Neural cell (in vitro differentiated cells): ENCODE data around the gene CAMK2N2. TPM values are rescaled to one million over a fixed set of nuclear protein-coding genes. Genes with fewer than 3 reads are reported as not detected.

Experiments used
- polyA plus RNA-seq: library from polyadenylated mRNA; depleted of rRNA; stranded (reverse); fragments of >200 nt; gene quantifications from 2 replicates; pipeline ENCODE4 v1.2.3, GENCODE V29; 2014
- small RNA-seq, 3 experiments: library from RNA; depleted of rRNA; stranded (forward); fragments of <200 nt; gene quantifications; one replicate each; pipeline ENCODE3, GENCODE V24; 2012

CAMK2N2 gene
- polyA plus RNA-seq, 1 donor from 2014 or later = 2.8 TPM

Small RNA genes lying within 50 kb of the gene (small RNA-seq; reads per million reads assigned to genes)
- gene MIR1224 = 0 to 0.76 (median 0) reads per million in 3 experiments

Other genes starting within 250 kb of the CAMK2N2 start
- 227 and 237 TPM in 2 replicates for gene ABCC5, start 243.7 kb downstream of the CAMK2N2 start, polyA plus RNA-seq
- not detected in 2 replicates for gene HTR3D, start 229.8 kb downstream of the CAMK2N2 start, polyA plus RNA-seq
- gene HTR3C, start 208.5 kb downstream of the CAMK2N2 start, polyA plus RNA-seq = not detected in 2 replicates
- not detected in 2 replicates for gene HTR3E, start 164.5 kb downstream of the CAMK2N2 start, polyA plus RNA-seq
- 109 and 112 TPM in 2 replicates for gene EIF2B5, start 126.2 kb downstream of the CAMK2N2 start, polyA plus RNA-seq
- 78.9 and 95.1 TPM in 2 replicates for gene DVL3, start 106.2 kb downstream of the CAMK2N2 start, polyA plus RNA-seq
- gene AP2M1, start 86.7 kb downstream of the CAMK2N2 start, polyA plus RNA-seq = 551 and 561 TPM in 2 replicates
- gene ABCF3, start 75.4 kb downstream of the CAMK2N2 start, polyA plus RNA-seq = 40.3 and 52.6 TPM in 2 replicates
- gene VWA5B2, start 32.0 kb downstream of the CAMK2N2 start, polyA plus RNA-seq = 0.33 and 0.34 TPM in 2 replicates
- 10.8 and 13.5 TPM in 2 replicates for gene ALG3, start 12.6 kb downstream of the CAMK2N2 start, polyA plus RNA-seq
- gene EEF1AKMT4, start 11.9 kb downstream of the CAMK2N2 start, polyA plus RNA-seq = 1.6 and 1.8 TPM in 2 replicates
- 0.22 and 0.42 TPM in 2 replicates for gene ECE2, start 14.5 kb upstream of the CAMK2N2 start, polyA plus RNA-seq
- 319 and 363 TPM in 2 replicates for gene PSMD2, start 37.7 kb upstream of the CAMK2N2 start, polyA plus RNA-seq
- gene EIF4G1, start 53.1 kb upstream of the CAMK2N2 start, polyA plus RNA-seq = 66.9 and 80.0 TPM in 2 replicates
- 141 and 154 TPM in 2 replicates for gene FAM131A, start 76.0 kb upstream of the CAMK2N2 start, polyA plus RNA-seq
- 13.4 and 14.0 TPM in 2 replicates for gene CLCN2, start 100.1 kb upstream of the CAMK2N2 start, polyA plus RNA-seq
- 155 and 185 TPM in 2 replicates for gene POLR2H, start 100.2 kb upstream of the CAMK2N2 start, polyA plus RNA-seq
- 0.18 and 0.59 TPM in 2 replicates for gene THPO, start 116.7 kb upstream of the CAMK2N2 start, polyA plus RNA-seq
- 2.9 and 4.8 TPM in 2 replicates for gene CHRD, start 118.5 kb upstream of the CAMK2N2 start, polyA plus RNA-seq